Mucosa of stomach (tissue), 1 donor: ENCODE results near the gene ZNF138.
"Not testable (repeated sequence)": the region's sequence is repeated elsewhere in the genome, so short reads cannot be mapped to it uniquely, and the experiment has no call there.

Source experiments
- H3K27me3 ChIP-seq: one replicate; pipeline ENCODE4 v1.7.0; 2013; ENCODE audit warnings: mild to moderate bottlenecking, low read length; ENCODE audit not compliant: control insufficient read depth, insufficient read depth
- H3K36me3 ChIP-seq: one replicate; pipeline ENCODE4 v1.7.0; 2013; ENCODE audit warnings: low read length; ENCODE audit not compliant: control insufficient read depth, insufficient read depth
- H3K4me1 ChIP-seq: one replicate; pipeline ENCODE4 v1.7.0; 2013; ENCODE audit warnings: mild to moderate bottlenecking, low read length; ENCODE audit not compliant: control insufficient read depth, insufficient read depth
- H3K4me3 ChIP-seq: one replicate; pipeline ENCODE4 v1.7.0; 2013; ENCODE audit warnings: low read length
- H3K9ac ChIP-seq: one replicate; pipeline ENCODE4 v1.7.0; 2013; ENCODE audit warnings: mild to moderate bottlenecking, low read length, moderate library complexity
- H3K9me3 ChIP-seq: one replicate; pipeline ENCODE4 v1.7.0; 2013; ENCODE audit warnings: mild to moderate bottlenecking, low read length, moderate library complexity; ENCODE audit not compliant: control insufficient read depth
- donor health status: Pancreatic carcinoma.

ZNF138 gene

GRCh38 chr7:64793106-64793755 is 997 bp upstream of the ZNF138 start:
- H3K27me3 ChIP-seq = no peaks in the 10 kb centered on the region
- H3K9me3 ChIP-seq = no peaks in the 10 kb centered on the region
- no peaks in the 10 kb centered on the region for H3K36me3 ChIP-seq
- H3K4me3 ChIP-seq = no peak overlapping the region
- no peak overlapping the region for H3K9ac ChIP-seq
- peaks cover 9% of the 10 kb centered on the region for H3K4me1 ChIP-seq

DNA sequence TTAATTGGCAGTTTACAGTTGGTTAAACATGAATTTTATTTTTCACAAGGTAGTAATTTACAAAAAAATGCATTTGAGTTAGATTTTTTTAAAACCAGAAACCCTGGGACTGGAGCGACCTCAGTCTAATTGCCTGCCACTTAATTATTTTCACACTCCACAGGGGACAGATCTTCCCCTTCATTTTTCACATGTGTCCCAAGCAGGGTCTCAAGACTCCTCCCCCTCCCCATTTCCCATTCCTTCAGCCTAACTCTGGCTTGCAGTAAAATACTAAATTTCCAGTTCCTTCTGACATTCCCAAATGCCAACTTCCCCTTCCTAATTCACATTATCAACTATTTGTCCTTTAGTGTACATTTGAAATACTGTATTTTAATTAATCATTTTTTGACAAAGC is 948 bp downstream of the ZNF138 start:
- peaks cover 9% of the 10 kb centered on the region for H3K4me1 ChIP-seq
- H3K36me3 ChIP-seq = peaks cover 6% of the 10 kb centered on the region
- H3K27me3 ChIP-seq = no peaks in the 10 kb centered on the region
- H3K4me3 ChIP-seq = peak overlapping the region; percentile 52
- peak overlapping the region; percentile 90 for H3K9ac ChIP-seq
- H3K9me3 ChIP-seq = no peaks in the 10 kb centered on the region

- not testable (repeated sequence) for H3K36me3 ChIP-seq, H3K9me3 ChIP-seq, H3K4me3 ChIP-seq, H3K9ac ChIP-seq, H3K27me3 ChIP-seq, H3K4me1 ChIP-seq
Measured at GRCh38 chr7:64799169-64799568, 4.9 kb downstream of the ZNF138 start.

GRCh38 chr7:64802699-64803098 is 8.5 kb downstream of the ZNF138 start:
- no peak overlapping the region for H3K4me3 ChIP-seq
- H3K4me1 ChIP-seq = no peaks in the 10 kb centered on the region
- H3K9ac ChIP-seq = no peak overlapping the region
- H3K27me3 ChIP-seq = no peaks in the 10 kb centered on the region
- H3K9me3 ChIP-seq = no peaks in the 10 kb centered on the region
- peaks cover 6% of the 10 kb centered on the region for H3K36me3 ChIP-seq

DNA sequence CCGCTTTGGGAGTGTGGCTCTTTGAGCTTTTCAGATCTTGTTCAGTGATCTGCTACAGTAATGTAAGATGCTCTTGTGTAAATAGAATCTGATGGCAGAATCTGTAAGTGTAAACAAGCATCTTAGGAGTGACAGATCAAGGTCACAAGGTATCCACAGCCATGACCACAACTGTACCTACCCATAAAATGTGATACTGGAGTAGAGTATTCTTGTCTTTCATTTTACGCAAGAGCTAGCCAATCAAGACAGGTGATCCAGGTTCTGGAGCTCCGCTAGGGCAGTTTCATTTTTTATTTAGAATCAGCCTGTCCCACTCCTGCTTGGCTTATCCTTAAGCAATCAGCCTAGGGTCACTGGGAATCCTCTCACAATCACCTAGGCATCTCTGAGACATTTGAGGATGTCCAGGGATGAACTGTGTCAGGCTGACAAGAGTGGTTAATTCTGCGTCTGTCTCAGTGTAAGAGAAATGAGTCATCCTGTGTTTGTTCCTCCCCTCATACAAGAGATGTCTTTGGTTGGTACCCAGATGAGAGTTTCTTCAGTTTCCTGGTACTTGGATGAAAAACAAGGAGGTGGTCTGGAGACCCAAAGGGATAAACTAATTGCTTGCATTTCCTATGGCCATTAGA is 13.6 kb downstream of the ZNF138 start:
- H3K9ac ChIP-seq = no peak overlapping the region
- no peaks in the 10 kb centered on the region for H3K27me3 ChIP-seq
- no peaks in the 10 kb centered on the region for H3K36me3 ChIP-seq
- no peak overlapping the region for H3K4me3 ChIP-seq
- no peaks in the 10 kb centered on the region for H3K9me3 ChIP-seq
- H3K4me1 ChIP-seq = no peaks in the 10 kb centered on the region

- no peaks in the 10 kb centered on the region for H3K27me3 ChIP-seq
- no peaks in the 10 kb centered on the region for H3K9me3 ChIP-seq
- H3K4me1 ChIP-seq = no peaks in the 10 kb centered on the region
- no peak overlapping the region for H3K9ac ChIP-seq
- no peak overlapping the region for H3K4me3 ChIP-seq
- no peaks in the 10 kb centered on the region for H3K36me3 ChIP-seq
Measured at GRCh38 chr7:64811767-64812166, 17.5 kb downstream of the ZNF138 start.

DNA sequence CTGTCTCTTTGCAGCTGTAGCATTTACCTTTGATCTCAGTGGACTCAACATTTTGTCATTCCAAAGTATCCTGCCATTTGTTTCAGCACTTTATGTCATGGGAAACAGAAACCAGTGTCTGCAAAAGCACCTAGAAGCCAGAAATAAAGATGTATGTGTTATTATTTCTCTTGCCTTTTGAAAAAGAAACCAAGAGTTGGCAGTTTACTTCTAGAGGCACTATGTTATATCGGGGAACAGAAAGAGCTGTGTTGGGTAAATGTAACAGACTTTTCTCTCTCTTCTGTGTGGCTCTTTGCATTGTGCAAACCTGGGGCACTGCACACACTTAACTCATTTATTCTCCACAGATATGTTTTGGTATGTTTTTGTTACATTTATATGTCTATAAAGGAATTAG is 36.7 kb downstream of the ZNF138 start:
- H3K9ac ChIP-seq = no peak overlapping the region

DNA sequence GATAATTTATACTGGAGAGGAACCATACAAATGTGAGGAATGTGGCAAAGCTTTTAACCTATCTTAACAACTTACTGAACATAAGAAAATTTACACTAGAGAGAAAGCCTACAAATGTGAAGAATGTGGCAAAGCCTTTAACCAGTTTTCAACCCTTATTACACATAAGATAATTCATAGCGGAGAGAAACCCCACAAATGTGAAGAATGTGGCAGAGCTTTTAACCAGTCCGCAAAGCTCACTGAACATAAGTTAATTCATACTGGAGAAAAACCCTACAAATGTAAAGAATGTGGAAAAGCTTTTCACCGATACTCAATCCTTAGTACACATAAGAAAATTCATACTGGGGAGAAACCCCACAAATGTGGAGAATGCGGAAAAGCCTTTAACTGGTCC is 37.9 kb downstream of the ZNF138 start:
- Histone ChIP-seq H3K9ac (no peak overlapping the region), H3K27me3 (no peaks in the 10 kb centered on the region), H3K4me1 (no peaks in the 10 kb centered on the region), H3K36me3 (no peaks in the 10 kb centered on the region), H3K9me3 (no peaks in the 10 kb centered on the region), H3K4me3 (no peak overlapping the region)

More for the DNA sequence above, 36.7 kb downstream of the ZNF138 start:
- no peaks in the 10 kb centered on the region for H3K9me3 ChIP-seq
- no peak overlapping the region for H3K4me3 ChIP-seq
- H3K4me1 ChIP-seq = no peaks in the 10 kb centered on the region
- H3K27me3 ChIP-seq = no peaks in the 10 kb centered on the region
- no peaks in the 10 kb centered on the region for H3K36me3 ChIP-seq

DNA sequence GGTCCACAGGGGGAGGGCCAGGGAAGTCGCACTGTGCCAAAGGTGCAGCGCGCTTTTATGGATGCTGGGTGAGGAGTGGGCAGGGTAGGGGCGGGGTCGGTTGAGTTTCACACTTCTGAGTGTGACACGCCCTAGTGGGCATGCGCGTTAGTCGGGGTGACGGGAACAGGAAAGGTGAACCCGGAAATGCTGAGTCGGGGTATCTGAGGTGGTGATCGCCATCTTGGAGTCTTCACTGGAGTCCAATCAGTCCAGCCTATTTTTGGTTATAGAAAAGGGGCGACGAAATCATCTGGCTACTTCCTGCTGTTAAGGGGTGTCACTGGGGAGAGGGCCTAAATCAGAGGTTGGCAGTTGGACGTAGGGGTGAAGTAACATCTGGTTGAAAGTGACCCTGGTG is 40.8 kb downstream of the ZNF138 start:
- Histone ChIP-seq H3K27me3 (no peaks in the 10 kb centered on the region), H3K9ac (no peak overlapping the region), H3K4me1 (no peaks in the 10 kb centered on the region), H3K9me3 (no peaks in the 10 kb centered on the region), H3K36me3 (no peaks in the 10 kb centered on the region), H3K4me3 (no peak overlapping the region)

- H3K9me3 ChIP-seq, H3K27me3 ChIP-seq, H3K4me1 ChIP-seq, H3K4me3 ChIP-seq, H3K36me3 ChIP-seq, H3K9ac ChIP-seq: not testable (repeated sequence)
Measured at GRCh38 chr7:64835856-64836255, 41.6 kb downstream of the ZNF138 start.

DNA sequence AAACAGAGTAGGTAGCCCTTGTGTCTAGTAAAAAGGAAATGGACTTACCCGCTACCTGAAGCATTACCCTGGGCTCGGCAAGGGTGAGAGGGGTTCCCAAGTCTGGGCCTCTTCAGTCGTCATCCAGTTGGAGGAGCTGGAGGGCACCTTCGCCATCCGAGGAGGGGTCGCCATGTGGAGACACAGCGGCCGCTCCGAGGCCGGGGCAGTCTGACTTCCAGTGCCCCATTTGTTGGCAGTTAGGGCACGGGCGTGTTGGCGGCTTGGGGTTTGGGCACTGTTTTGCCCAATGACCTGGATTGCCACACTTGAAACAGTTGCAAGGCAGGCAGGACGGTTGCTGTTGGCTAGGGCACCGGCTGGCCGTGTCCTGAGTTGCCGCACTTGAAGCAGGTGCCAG is 43.8 kb downstream of the ZNF138 start:
- not testable (repeated sequence) for H3K4me3 ChIP-seq, H3K27me3 ChIP-seq, H3K9ac ChIP-seq, H3K36me3 ChIP-seq, H3K9me3 ChIP-seq, H3K4me1 ChIP-seq

DNA sequence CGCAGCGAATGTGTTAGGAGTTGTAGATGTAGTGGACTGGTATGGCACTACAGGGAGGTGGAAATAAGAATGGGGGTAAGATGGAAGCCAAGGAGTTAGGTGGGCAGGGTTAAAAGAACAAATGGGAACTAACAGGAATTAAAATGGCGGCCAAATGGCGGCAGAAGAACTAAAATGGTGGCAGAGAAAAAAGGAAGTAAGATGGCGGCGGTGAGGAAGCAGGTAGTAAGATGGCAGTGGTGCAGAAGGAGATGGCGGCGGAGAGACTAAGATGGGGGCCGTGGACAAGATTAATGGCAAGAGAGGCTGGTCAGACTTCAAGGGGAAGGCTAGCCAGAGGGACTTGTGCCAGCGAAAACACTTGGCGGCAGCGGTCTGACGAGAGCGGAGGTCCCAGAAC is 44.5 kb downstream of the ZNF138 start:
- H3K27me3 ChIP-seq = no peaks in the 10 kb centered on the region
- H3K4me3 ChIP-seq = no peak overlapping the region
- H3K9me3 ChIP-seq = no peaks in the 10 kb centered on the region
- H3K4me1 ChIP-seq = no peaks in the 10 kb centered on the region
- no peaks in the 10 kb centered on the region for H3K36me3 ChIP-seq
- H3K9ac ChIP-seq = no peak overlapping the region

DNA sequence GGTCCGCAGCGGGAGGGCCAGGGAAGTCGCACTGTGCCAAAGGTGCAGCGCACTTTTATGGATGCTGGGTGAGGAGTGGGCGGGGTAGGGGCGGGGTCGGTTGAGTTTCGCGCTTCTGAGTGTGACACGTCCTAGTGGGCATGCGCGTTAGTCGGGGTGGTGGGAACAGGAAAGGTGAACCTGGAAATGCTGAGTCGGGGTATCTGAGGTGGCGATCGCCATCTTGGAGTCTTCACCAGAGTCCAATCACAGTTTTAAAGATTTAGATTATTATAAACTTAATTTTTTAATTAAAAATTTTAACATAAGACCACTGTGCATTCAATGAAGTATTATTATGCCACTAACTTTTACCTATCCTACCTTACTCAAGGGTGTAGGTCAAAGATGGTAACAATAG is 45.7 kb downstream of the ZNF138 start:
- no peaks in the 10 kb centered on the region for H3K27me3 ChIP-seq
- H3K36me3 ChIP-seq = no peaks in the 10 kb centered on the region
- H3K9ac ChIP-seq = no peak overlapping the region
- no peaks in the 10 kb centered on the region for H3K4me1 ChIP-seq
- no peaks in the 10 kb centered on the region for H3K9me3 ChIP-seq
- H3K4me3 ChIP-seq = no peak overlapping the region
